ENCODE data around the gene OR52B2.
"Not testable (repeated sequence)": the region's sequence is repeated elsewhere in the genome, so short reads cannot be mapped to it uniquely, and the experiment has no call there.

OR52B2 gene

DNA sequence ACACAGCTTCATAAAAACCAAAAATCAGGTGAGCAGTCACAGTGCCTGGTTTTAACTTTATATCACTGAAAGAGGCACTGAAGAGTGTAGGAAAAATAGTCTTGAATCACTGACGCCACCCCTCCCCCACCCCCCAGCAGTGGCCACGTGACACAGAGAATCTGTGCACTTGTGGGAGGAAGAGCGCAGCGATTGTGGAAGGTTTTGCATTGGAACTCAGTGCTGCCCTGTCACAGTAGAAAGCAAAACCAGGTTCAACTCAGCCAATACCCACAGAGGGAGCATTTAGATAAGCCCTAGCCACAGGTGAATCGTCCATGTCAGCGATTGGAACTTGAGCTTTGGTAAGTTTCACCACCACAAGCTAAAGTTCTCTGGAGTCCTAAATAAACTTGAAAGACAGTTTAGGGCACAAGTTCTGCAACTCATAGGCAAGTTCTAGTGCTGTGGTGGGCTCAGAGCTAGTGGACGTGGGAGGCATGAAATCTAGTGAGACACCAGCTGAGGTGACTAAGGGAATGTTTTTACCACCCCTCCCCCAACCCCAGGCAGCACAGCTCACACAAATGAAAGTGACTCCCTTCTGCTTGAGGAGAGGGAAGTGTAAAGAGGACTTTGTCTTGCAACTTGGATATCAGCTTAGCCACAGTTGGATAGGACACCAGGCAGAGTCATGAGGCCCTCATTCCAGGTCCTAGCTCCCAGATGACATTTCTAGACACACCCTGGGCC lies 13.3 kb downstream of the OR52B2 start:
- H3K4me3 ChIP-seq (ENCODE audit: low read length in 2 of 2): no peak overlapping the region
- no peaks in the 10 kb centered on the region for H3K27me3 ChIP-seq (ENCODE audit: control insufficient read depth in 2 of 2, insufficient read depth in 2 of 2, low read length in 2 of 2)
- H3K9ac ChIP-seq (ENCODE audit: low read depth in 1 of 2, low read length in 2 of 2): no peak overlapping the region
- no peak overlapping the region for H3K27ac ChIP-seq (ENCODE audit: low read depth in 2 of 2, low read length in 2 of 2)
- no peaks in the 10 kb centered on the region for H3K9me3 ChIP-seq (ENCODE audit: control insufficient read depth in 2 of 2, low read length in 2 of 2)
- H3K4me1 ChIP-seq (ENCODE audit: control insufficient read depth in 2 of 2, insufficient read depth in 2 of 2, low read length in 2 of 2): no peaks in the 10 kb centered on the region
- H3K36me3 ChIP-seq (ENCODE audit: control insufficient read depth in 2 of 2, insufficient read depth in 2 of 2, low read length in 2 of 2): no peaks in the 10 kb centered on the region

DNA sequence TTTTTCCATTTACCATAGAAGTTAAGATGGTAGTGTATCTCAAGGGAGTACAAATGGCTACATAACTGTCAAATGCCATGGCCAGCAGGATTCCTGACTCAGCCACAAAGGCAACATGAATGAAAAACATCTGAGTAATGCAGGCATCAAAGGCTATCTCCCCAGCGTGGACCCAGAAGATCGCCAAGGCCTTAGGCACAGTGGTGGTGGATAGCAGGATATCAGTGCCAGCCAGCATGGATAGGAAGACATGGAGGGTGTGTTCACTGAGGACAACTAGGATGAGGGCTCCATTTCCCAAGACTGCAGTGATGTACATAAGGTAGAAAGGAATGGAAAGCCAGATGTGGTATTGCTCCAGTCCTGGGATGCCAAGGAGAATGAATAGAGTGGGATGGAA lies 18.0 kb downstream of the OR52B2 start:
- no peak overlapping the region for H3K9ac ChIP-seq (ENCODE audit: low read depth in 1 of 2, low read length in 2 of 2)
- H3K4me1 ChIP-seq (ENCODE audit: control insufficient read depth in 2 of 2, insufficient read depth in 2 of 2, low read length in 2 of 2): no peaks in the 10 kb centered on the region
- no peak overlapping the region for H3K4me3 ChIP-seq (ENCODE audit: low read length in 2 of 2)
- no peaks in the 10 kb centered on the region for H3K27me3 ChIP-seq (ENCODE audit: control insufficient read depth in 2 of 2, insufficient read depth in 2 of 2, low read length in 2 of 2)
- no peak overlapping the region for H3K27ac ChIP-seq (ENCODE audit: low read depth in 2 of 2, low read length in 2 of 2)
- no peaks in the 10 kb centered on the region for H3K9me3 ChIP-seq (ENCODE audit: control insufficient read depth in 2 of 2, low read length in 2 of 2)
- H3K36me3 ChIP-seq (ENCODE audit: control insufficient read depth in 2 of 2, insufficient read depth in 2 of 2, low read length in 2 of 2): no peaks in the 10 kb centered on the region

DNA sequence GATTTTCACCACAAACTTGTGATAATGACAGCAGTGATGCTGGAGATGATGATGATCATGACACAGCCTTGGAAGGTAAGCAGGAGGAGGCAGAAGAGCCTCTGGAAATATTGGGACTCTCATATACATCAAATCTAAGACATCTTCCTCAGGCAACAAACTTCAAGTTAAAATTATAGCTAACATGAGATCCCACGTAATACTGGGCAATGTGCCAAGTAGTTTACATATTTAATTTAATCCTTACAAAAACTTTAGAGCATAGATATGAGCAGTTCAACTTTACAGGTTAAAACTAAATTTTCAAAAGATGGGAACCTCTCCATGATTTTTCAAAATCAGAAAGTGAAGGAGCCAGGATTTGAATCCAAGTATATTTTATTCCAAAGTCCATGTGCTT lies 19.0 kb downstream of the OR52B2 start:
- H3K9me3 ChIP-seq (ENCODE audit: control insufficient read depth in 2 of 2, low read length in 2 of 2): no peaks in the 10 kb centered on the region
- no peak overlapping the region for H3K9ac ChIP-seq (ENCODE audit: low read depth in 1 of 2, low read length in 2 of 2)
- no peak overlapping the region for H3K27ac ChIP-seq (ENCODE audit: low read depth in 2 of 2, low read length in 2 of 2)
- no peaks in the 10 kb centered on the region for H3K36me3 ChIP-seq (ENCODE audit: control insufficient read depth in 2 of 2, insufficient read depth in 2 of 2, low read length in 2 of 2)
- no peak overlapping the region for H3K4me3 ChIP-seq (ENCODE audit: low read length in 2 of 2)
- H3K27me3 ChIP-seq (ENCODE audit: control insufficient read depth in 2 of 2, insufficient read depth in 2 of 2, low read length in 2 of 2): no peaks in the 10 kb centered on the region
- no peaks in the 10 kb centered on the region for H3K4me1 ChIP-seq (ENCODE audit: control insufficient read depth in 2 of 2, insufficient read depth in 2 of 2, low read length in 2 of 2)

DNA sequence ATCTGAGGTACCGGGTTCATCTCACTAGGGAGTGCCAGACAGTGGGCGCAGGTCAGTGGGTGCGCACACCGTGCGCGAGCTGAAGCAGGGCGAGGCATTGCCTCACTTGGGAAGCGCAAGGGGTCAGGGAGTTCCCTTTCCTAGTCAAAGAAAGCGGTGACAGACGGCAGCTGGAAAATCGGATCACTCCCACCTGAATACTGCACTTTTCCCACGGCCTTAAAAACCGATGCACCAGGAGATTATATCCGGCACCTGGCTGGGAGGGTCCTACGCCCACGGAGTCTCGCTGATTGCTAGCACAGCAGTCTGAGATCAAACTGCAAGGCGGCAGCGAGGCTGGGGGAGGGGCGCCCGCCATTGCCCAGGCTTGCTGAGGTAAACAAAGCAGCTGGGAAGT lies 26.4 kb downstream of the OR52B2 start:
- not testable (repeated sequence) for H3K27ac ChIP-seq (ENCODE audit: low read depth in 2 of 2, low read length in 2 of 2); H3K9me3 ChIP-seq (ENCODE audit: control insufficient read depth in 2 of 2, low read length in 2 of 2); H3K4me1 ChIP-seq (ENCODE audit: control insufficient read depth in 2 of 2, insufficient read depth in 2 of 2, low read length in 2 of 2); H3K36me3 ChIP-seq (ENCODE audit: control insufficient read depth in 2 of 2, insufficient read depth in 2 of 2, low read length in 2 of 2); H3K27me3 ChIP-seq (ENCODE audit: control insufficient read depth in 2 of 2, insufficient read depth in 2 of 2, low read length in 2 of 2); H3K9ac ChIP-seq (ENCODE audit: low read depth in 1 of 2, low read length in 2 of 2)
- H3K4me3 ChIP-seq (ENCODE audit: low read length in 2 of 2): peak overlapping the region in 1 of 2 donors; percentile 26

DNA sequence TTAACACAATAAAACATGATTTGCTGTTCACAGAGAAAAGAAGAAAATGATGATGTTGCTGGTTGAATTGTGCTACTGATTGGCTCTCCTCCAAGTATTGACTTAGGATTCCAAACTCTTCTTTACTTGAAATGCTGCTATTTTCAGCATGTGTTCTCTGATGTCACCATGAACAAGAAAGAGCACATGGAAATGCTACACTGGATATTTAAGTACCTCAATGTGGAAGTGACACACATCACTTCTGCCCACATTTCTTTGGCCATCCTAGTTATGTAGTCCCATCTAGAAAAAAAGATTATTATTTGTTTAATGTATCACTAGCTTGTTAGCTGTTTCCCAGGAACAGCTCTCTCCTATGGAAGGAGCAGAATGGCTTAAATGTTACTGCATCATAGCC lies 27.2 kb downstream of the OR52B2 start:
- H3K9ac ChIP-seq (ENCODE audit: low read depth in 1 of 2, low read length in 2 of 2): no peak overlapping the region
- H3K36me3 ChIP-seq (ENCODE audit: control insufficient read depth in 2 of 2, insufficient read depth in 2 of 2, low read length in 2 of 2): no peaks in the 10 kb centered on the region
- no peaks in the 10 kb centered on the region for H3K9me3 ChIP-seq (ENCODE audit: control insufficient read depth in 2 of 2, low read length in 2 of 2)
- no peaks in the 10 kb centered on the region for H3K4me1 ChIP-seq (ENCODE audit: control insufficient read depth in 2 of 2, insufficient read depth in 2 of 2, low read length in 2 of 2)
- no peak overlapping the region for H3K27ac ChIP-seq (ENCODE audit: low read depth in 2 of 2, low read length in 2 of 2)
- H3K27me3 ChIP-seq (ENCODE audit: control insufficient read depth in 2 of 2, insufficient read depth in 2 of 2, low read length in 2 of 2): no peaks in the 10 kb centered on the region
- no peak overlapping the region for H3K4me3 ChIP-seq (ENCODE audit: low read length in 2 of 2)

DNA sequence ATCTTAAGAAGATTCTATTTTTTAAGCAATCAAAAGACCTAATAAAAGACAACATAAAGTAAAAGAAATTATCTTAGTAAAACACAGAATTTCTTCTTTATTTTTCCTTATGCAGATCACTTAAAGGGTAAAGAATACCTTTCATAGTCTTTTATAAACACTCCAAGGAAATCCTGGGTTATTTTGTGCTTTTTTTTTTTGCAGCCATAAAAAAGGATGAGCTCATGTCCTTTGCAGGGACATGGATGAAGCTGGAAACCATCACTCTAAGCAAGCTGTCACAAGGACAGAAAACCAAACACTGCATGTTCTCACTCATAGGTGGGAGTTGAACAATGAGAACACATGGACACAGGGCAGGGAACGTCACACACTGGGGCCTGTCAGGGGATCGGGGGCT lies 34.2 kb downstream of the OR52B2 start:
- H3K9ac ChIP-seq (ENCODE audit: low read depth in 1 of 2, low read length in 2 of 2); H3K27me3 ChIP-seq (ENCODE audit: control insufficient read depth in 2 of 2, insufficient read depth in 2 of 2, low read length in 2 of 2); H3K4me3 ChIP-seq (ENCODE audit: low read length in 2 of 2); H3K36me3 ChIP-seq (ENCODE audit: control insufficient read depth in 2 of 2, insufficient read depth in 2 of 2, low read length in 2 of 2); H3K27ac ChIP-seq (ENCODE audit: low read depth in 2 of 2, low read length in 2 of 2); H3K4me1 ChIP-seq (ENCODE audit: control insufficient read depth in 2 of 2, insufficient read depth in 2 of 2, low read length in 2 of 2); H3K9me3 ChIP-seq (ENCODE audit: control insufficient read depth in 2 of 2, low read length in 2 of 2): not testable (repeated sequence)

DNA sequence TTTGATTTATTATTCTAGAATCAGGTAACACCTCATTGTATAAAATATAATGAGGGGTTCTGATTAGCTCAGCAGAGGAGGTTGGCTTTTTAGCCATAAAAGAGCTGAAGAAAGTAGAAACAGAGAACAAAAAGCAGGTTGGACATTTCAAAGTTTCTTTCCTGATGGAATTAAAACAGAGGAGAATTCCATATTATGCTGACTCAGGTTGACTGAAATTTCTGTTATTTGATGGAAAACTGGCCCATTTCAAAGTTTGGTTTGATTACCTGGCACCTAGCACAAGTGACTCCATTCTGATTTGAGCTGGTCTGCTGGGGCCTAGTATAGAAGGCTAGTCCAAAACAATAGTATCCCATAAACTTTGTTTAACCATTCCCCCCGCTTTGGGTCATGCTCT lies 37.7 kb downstream of the OR52B2 start:
- no peaks in the 10 kb centered on the region for H3K27me3 ChIP-seq (ENCODE audit: control insufficient read depth in 2 of 2, insufficient read depth in 2 of 2, low read length in 2 of 2)
- H3K4me1 ChIP-seq (ENCODE audit: control insufficient read depth in 2 of 2, insufficient read depth in 2 of 2, low read length in 2 of 2): no peaks in the 10 kb centered on the region
- no peak overlapping the region for H3K4me3 ChIP-seq (ENCODE audit: low read length in 2 of 2)
- H3K27ac ChIP-seq (ENCODE audit: low read depth in 2 of 2, low read length in 2 of 2): no peak overlapping the region
- no peaks in the 10 kb centered on the region for H3K36me3 ChIP-seq (ENCODE audit: control insufficient read depth in 2 of 2, insufficient read depth in 2 of 2, low read length in 2 of 2)
- H3K9ac ChIP-seq (ENCODE audit: low read depth in 1 of 2, low read length in 2 of 2): no peak overlapping the region
- H3K9me3 ChIP-seq (ENCODE audit: control insufficient read depth in 2 of 2, low read length in 2 of 2): no peaks in the 10 kb centered on the region

DNA sequence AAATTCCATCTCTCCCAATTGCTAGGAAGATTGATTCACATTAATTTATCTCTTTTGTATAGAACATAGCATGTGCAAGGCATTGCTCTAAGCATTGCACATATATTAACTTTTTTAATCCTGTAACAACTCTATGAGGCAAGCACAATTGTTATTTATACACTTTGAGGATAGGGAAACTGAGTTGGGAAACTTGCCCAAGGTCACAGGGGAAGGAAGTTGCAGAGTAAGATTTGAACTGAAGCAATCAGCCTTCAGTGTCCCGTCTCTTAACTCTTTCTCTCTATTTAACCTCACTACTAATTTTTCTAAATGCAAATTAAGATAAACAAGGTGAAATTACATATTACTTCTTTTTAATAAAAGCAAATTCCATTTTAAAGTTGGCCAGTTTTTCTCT lies 40.5 kb downstream of the OR52B2 start:
- no peak overlapping the region for H3K4me3 ChIP-seq (ENCODE audit: low read length in 2 of 2)
- H3K9ac ChIP-seq (ENCODE audit: low read depth in 1 of 2, low read length in 2 of 2): no peak overlapping the region
- H3K36me3 ChIP-seq (ENCODE audit: control insufficient read depth in 2 of 2, insufficient read depth in 2 of 2, low read length in 2 of 2): no peaks in the 10 kb centered on the region
- H3K4me1 ChIP-seq (ENCODE audit: control insufficient read depth in 2 of 2, insufficient read depth in 2 of 2, low read length in 2 of 2): no peaks in the 10 kb centered on the region
- no peak overlapping the region for H3K27ac ChIP-seq (ENCODE audit: low read depth in 2 of 2, low read length in 2 of 2)
- no peaks in the 10 kb centered on the region for H3K27me3 ChIP-seq (ENCODE audit: control insufficient read depth in 2 of 2, insufficient read depth in 2 of 2, low read length in 2 of 2)
- no peaks in the 10 kb centered on the region for H3K9me3 ChIP-seq (ENCODE audit: control insufficient read depth in 2 of 2, low read length in 2 of 2)

DNA sequence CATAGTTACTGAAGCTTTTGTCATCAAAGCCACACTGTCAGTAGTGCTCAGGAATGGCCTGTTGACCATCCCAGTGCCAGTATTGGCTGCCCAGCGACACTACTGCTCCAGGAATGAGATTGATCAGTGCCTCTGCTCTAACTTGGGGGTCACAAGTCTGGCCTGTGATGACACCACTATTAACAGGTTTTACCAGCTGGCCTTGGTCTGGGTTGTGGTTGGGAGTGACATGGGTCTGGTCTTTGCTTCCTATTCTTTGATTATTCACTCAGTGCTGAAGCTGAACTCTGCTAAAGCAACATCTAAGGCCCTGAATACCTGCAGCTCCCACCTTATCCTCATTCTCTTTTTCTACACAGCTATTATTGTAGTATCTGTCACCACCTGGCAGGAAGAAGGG lies 41.1 kb downstream of the OR52B2 start:
- Histone ChIP-seq H3K4me3 (ENCODE audit: low read length in 2 of 2) (no peak overlapping the region), H3K27ac (ENCODE audit: low read depth in 2 of 2, low read length in 2 of 2) (no peak overlapping the region), H3K9me3 (ENCODE audit: control insufficient read depth in 2 of 2, low read length in 2 of 2) (no peaks in the 10 kb centered on the region), H3K9ac (ENCODE audit: low read depth in 1 of 2, low read length in 2 of 2) (no peak overlapping the region), H3K36me3 (ENCODE audit: control insufficient read depth in 2 of 2, insufficient read depth in 2 of 2, low read length in 2 of 2) (no peaks in the 10 kb centered on the region), H3K4me1 (ENCODE audit: control insufficient read depth in 2 of 2, insufficient read depth in 2 of 2, low read length in 2 of 2) (no peaks in the 10 kb centered on the region), H3K27me3 (ENCODE audit: control insufficient read depth in 2 of 2, insufficient read depth in 2 of 2, low read length in 2 of 2) (no peaks in the 10 kb centered on the region)

DNA sequence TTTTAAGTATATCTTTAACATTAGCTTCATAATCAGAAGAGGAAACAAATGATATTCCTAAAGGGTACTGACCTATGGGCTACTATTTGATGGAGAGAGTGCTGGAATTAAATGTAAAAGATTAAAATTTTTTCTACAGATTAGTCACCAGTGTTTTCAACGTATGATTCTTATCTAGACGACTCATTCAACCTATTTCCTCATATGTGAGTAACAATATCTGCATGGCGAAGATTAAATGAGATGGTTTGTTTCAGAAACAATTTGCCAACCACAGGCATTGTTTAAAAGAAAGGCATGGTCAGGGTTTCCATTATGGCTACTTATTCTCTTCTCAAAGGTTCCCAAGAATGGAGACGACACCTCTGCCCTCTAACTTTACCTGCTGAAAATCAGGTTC lies 42.2 kb downstream of the OR52B2 start:
- H3K27ac ChIP-seq (ENCODE audit: low read depth in 2 of 2, low read length in 2 of 2): no peak overlapping the region

DNA sequence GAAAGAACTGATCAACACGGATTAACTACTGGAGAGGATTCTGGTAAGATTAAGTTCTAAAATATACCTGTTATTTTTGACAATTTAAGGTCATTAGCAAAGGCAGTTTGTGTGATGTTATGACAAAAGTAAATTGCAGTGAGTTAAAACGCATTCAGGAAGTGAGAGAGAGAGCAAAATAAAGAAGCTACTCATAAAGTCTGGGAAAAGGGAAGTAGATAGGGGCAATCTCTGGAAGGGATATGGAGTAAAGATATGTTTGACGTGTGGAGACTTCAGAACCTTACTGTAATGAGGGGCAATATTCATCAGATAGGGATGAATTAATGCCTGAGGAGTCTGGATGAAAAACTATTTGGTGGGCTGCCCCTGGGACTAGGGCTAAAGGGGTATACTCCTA lies 45.9 kb downstream of the OR52B2 start:
- Histone ChIP-seq H3K9ac (ENCODE audit: low read depth in 1 of 2, low read length in 2 of 2) (no peak overlapping the region), H3K27me3 (ENCODE audit: control insufficient read depth in 2 of 2, insufficient read depth in 2 of 2, low read length in 2 of 2) (no peaks in the 10 kb centered on the region), H3K9me3 (ENCODE audit: control insufficient read depth in 2 of 2, low read length in 2 of 2) (no peaks in the 10 kb centered on the region), H3K27ac (ENCODE audit: low read depth in 2 of 2, low read length in 2 of 2) (no peak overlapping the region), H3K4me1 (ENCODE audit: control insufficient read depth in 2 of 2, insufficient read depth in 2 of 2, low read length in 2 of 2) (no peaks in the 10 kb centered on the region), H3K4me3 (ENCODE audit: low read length in 2 of 2) (no peak overlapping the region), H3K36me3 (ENCODE audit: control insufficient read depth in 2 of 2, insufficient read depth in 2 of 2, low read length in 2 of 2) (no peaks in the 10 kb centered on the region)

More for the DNA sequence above, 42.2 kb downstream of the OR52B2 start:
- H3K27me3 ChIP-seq (ENCODE audit: control insufficient read depth in 2 of 2, insufficient read depth in 2 of 2, low read length in 2 of 2): no peaks in the 10 kb centered on the region
- H3K4me3 ChIP-seq (ENCODE audit: low read length in 2 of 2): no peak overlapping the region
- H3K9me3 ChIP-seq (ENCODE audit: control insufficient read depth in 2 of 2, low read length in 2 of 2): no peaks in the 10 kb centered on the region
- no peaks in the 10 kb centered on the region for H3K36me3 ChIP-seq (ENCODE audit: control insufficient read depth in 2 of 2, insufficient read depth in 2 of 2, low read length in 2 of 2)
- H3K9ac ChIP-seq (ENCODE audit: low read depth in 1 of 2, low read length in 2 of 2): no peak overlapping the region
- H3K4me1 ChIP-seq (ENCODE audit: control insufficient read depth in 2 of 2, insufficient read depth in 2 of 2, low read length in 2 of 2): no peaks in the 10 kb centered on the region
